ENCODE data around the gene NFATC1. TPM values are rescaled to one million over a fixed set of nuclear protein-coding genes. Genes with fewer than 3 reads are reported as not detected.

The NFATC1 gene
- total RNA-seq, 2 experiments from 2014 or later = 26.5 to 28.1 TPM

DNA sequence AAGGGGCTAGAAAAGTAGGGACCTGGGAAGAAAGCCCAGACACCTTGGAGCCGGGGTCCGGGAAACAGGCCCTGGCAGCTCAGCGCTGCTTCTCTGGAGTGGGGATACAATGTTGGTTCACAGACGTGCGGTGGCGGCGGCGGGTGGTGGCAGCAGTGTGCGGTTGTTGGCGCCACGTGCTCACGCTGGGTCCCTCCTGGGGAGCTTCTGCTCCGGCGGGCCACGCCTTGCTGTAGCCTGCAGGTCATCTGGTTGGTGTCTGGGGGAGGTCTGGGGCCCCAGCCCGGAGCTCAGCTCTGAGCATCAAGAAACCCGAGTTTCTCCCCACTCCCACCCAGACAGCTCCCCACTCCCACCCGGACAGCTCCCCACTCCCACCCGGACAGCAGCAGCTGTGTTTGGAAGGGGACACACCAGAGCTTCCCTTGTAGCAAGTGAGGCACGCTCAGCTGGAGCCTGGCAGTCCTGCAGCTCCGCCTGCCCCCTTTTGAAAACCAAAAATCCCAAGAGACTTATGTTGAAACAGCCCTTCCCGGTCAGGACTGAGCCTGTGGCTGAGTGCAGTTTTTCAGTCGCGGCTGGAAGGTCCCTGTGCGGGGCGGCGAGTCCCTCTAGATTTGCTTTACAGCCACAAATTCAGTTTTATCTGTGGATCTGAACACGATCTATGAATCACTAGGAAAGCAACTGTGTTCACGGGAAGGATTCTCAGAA is 46.9 kb downstream of the NFATC1 start:
- ChIA-PET CTCF (no interaction called here), POLR2A (no interaction called here)
- H3K9me3 Mint-ChIP-seq (ENCODE audit: insufficient read depth) = no peaks in the 10 kb centered on the region
- no peak overlapping the region for H3K27ac Mint-ChIP-seq
- DNase-seq (no peak), ATAC-seq (no peak)
- H3K27me3 Mint-ChIP-seq (ENCODE audit: low read depth) = no peaks in the 10 kb centered on the region
- no peak overlapping the region for H3K4me3 Mint-ChIP-seq
- peaks cover 2% of the 10 kb centered on the region for H3K36me3 Mint-ChIP-seq (ENCODE audit: low read depth)
- peaks cover 8% of the 10 kb centered on the region for H3K4me1 Mint-ChIP-seq (ENCODE audit: low read depth)

DNA sequence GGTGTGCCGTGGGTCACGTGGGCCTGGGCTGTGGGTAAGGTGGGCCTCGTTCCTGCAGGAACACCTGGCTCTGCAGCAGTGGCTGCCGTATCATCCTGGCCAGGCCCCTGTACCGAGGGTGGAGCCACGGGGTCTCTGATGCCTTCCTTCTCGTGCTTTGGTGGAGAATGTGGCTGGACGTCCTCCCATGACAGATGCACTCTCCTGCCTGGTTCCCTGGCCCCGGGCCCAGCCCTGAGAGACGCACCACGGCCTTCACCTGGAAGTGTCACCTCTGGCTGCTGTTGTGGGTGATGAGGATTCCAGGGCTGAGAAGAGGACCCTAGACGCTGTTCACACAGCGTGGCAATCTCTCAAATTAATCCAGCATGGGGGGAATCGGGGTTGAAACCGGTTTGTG is 49.5 kb downstream of the NFATC1 start:
- no peaks in the 10 kb centered on the region for H3K4me1 Mint-ChIP-seq (ENCODE audit: low read depth)
- H3K27ac Mint-ChIP-seq = no peak overlapping the region
- H3K27me3 Mint-ChIP-seq (ENCODE audit: low read depth) = no peaks in the 10 kb centered on the region
- DNase-seq (no peak), ATAC-seq (no peak)
- H3K4me3 Mint-ChIP-seq = no peak overlapping the region
- POLR2A ChIA-PET = no interaction called here
- CTCF ChIA-PET = interaction anchor here (1.0 kb wide), 1 partner anchor 47 kb away, joined by 3 read pairs; no protein-coding TSS in a partner anchor
- no peaks in the 10 kb centered on the region for H3K9me3 Mint-ChIP-seq (ENCODE audit: insufficient read depth)
- peaks cover 3% of the 10 kb centered on the region for H3K36me3 Mint-ChIP-seq (ENCODE audit: low read depth)

DNA sequence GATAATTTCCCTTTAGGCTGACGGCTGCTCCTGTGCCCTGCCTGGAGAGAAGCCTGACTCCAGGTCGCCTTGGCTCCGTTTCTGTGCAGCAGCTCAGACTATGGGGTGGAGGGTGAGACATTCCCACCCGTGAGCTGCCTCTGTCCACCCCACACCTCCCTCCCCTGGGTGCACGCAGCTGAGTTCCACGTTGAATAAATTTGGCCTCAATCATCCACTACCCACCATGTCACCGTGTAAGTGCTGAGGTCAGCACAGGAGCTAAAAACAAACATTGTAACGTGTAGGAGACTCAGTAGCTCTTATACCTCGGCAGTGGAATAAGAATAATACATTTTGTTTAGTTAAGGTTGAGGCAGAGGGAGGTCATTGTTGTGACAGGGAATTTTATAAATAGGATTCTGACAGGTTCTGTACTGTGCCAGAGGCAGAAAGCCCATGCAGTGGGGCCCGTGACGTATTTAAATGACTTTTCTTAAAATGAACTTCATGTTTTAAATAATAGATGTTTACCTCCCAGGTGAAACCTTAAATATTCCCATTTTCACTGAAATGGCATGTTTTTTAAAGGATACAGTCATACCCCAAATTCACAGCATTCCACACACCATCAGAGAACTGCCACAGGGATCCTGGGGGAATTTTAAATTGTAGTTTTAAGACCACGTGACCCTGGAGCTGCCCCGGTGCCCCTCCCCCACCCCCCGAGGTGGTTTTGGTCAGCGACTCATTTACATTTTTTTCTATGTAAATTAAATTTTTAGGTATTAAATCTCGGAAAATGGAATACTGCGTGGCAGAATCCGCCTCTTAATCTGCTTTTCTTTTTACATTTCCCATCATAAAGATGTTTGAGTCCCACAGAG is 50.2 kb downstream of the NFATC1 start:
- Mint-ChIP-seq H3K36me3 (ENCODE audit: low read depth) (peaks cover 3% of the 10 kb centered on the region), H3K27ac (no peak overlapping the region), H3K27me3 (ENCODE audit: low read depth) (no peaks in the 10 kb centered on the region), H3K4me3 (no peak overlapping the region), H3K4me1 (ENCODE audit: low read depth) (no peaks in the 10 kb centered on the region), H3K9me3 (ENCODE audit: insufficient read depth) (no peaks in the 10 kb centered on the region)
- ATAC-seq (no peak), DNase-seq (no peak)
- CTCF ChIA-PET = interaction anchor here (0.6 to 1.0 kb wide), 2 partner anchors 48 to 55 kb away, joined by 3 read pairs; no protein-coding TSS in a partner anchor
- POLR2A ChIA-PET = no interaction called here

DNA sequence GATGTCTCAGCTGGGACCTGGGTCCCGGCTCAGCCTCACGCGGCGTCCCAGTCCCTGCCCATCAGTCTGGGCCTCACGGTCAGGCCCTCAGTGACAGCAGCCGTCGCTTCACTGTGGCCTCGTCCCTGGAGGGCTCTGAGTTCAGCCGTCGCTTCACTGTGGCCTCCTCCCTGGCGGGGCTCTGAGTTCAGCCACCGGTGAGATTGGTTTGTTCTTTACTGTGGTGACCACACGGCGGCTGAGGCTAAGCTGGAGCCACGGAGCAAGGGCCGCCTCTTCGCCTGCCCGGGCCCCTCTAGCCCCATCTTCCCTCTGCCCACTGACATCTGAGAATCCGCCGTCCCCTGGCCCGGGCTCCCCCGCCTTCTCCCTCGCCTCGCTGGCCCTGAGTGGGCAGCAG is 51.2 kb downstream of the NFATC1 start:
- Mint-ChIP-seq H3K4me1 (ENCODE audit: low read depth) (no peaks in the 10 kb centered on the region), H3K4me3 (no peak overlapping the region), H3K9me3 (ENCODE audit: insufficient read depth) (no peaks in the 10 kb centered on the region), H3K27ac (no peak overlapping the region), H3K36me3 (ENCODE audit: low read depth) (peaks cover 7% of the 10 kb centered on the region), H3K27me3 (ENCODE audit: low read depth) (no peaks in the 10 kb centered on the region)
- DNase-seq = no peak
- no peak for ATAC-seq
- ChIA-PET CTCF (interaction anchor here (0.6 kb wide), 1 partner anchor 56 kb away, joined by 3 read pairs; no protein-coding TSS in a partner anchor), POLR2A (no interaction called here)

DNA sequence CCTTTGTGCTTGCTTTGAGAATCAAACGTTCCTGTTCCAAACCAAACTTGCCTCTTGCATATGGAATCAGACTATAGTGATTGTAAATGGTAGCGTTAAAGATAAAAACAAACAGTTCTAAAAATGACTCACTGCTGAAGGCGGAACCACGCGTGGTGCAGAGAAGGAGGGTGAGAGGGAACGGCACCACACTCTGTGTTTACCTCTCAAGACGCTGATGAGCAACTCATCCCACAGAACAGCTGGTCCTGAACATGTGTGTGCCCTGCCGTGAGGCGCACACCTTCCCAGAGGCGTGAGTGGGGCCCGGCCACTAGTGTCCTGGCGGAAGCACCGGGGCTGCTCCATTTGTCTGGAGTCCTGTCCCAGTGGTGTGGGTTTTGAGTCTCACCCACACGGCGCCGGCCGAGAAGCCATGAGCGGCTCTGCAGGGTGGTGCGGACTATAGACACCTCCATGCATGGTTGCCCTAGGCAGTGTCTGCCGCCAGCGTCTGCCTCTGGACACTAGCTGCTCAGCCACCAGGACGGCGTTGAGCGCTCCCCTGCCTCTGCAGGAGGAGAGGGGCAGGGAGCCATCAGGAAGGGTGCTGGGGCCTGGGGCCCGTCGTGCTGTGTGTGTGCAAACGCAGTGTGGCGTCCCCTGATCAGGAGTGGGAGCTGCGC is 52.1 kb downstream of the NFATC1 start:
- Mint-ChIP-seq H3K4me1 (ENCODE audit: low read depth) (no peaks in the 10 kb centered on the region), H3K27ac (no peak overlapping the region), H3K4me3 (no peak overlapping the region), H3K36me3 (ENCODE audit: low read depth) (peaks cover 7% of the 10 kb centered on the region), H3K9me3 (ENCODE audit: insufficient read depth) (no peaks in the 10 kb centered on the region), H3K27me3 (ENCODE audit: low read depth) (no peaks in the 10 kb centered on the region)
- ATAC-seq = no peak
- ChIA-PET POLR2A (no interaction called here), CTCF (no interaction called here)
- no peak for DNase-seq

DNA sequence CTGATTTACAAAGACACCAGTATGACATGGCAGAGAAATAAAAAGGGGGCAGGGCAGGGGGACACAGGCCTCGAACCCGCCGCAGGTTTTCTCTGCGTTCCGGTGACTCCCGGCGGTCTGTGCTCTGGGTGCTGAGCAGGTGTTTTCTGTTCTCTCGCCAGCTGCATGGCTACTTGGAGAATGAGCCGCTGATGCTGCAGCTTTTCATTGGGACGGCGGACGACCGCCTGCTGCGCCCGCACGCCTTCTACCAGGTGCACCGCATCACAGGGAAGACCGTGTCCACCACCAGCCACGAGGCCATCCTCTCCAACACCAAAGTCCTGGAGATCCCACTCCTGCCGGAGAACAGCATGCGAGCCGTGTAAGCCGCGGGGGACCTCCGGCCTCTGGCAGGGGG is 52.9 kb downstream of the NFATC1 start:
- H3K36me3 Mint-ChIP-seq (ENCODE audit: low read depth) = peaks cover 7% of the 10 kb centered on the region

DNA sequence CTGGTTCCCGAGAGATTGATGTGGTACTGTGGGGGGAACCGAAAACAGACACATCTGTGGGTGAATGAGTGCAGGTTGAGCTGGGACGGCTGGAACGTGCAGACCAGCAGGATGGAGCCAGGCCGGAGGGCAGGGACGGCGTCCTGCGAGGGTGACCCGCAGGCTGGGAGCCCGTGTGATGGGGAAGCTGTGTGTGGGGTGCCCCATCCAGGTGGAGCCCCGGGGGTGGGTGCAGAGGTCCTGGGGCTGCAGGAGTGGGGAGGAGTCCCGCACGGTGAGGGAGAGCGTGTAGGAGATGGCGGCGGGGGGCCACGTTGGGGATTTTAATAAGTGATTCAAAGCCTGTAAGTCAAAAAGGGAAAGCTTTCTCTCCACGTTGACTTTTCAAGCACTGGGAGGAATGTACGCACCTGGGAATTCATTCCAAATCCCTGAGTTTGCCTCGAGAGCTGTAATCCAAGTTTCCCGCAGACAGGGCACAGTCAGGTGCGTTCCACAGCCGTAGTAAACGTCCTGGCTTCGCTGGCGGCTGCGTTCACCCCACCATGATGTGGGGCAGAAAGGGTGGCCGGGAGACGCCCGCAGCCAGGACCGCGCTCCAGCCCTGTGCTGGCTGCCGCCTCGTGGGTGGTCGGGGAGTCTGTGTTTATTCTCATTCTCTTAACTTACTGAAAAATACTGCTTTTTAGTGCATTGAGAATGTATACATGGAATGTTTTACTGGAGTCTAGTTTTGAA is 54.0 kb downstream of the NFATC1 start:
- DNase-seq (no peak), ATAC-seq (no peak)
- ChIA-PET POLR2A (no interaction called here), CTCF (no interaction called here)
- H3K9me3 Mint-ChIP-seq (ENCODE audit: insufficient read depth) = no peaks in the 10 kb centered on the region
- H3K4me3 Mint-ChIP-seq = no peak overlapping the region
- no peaks in the 10 kb centered on the region for H3K27me3 Mint-ChIP-seq (ENCODE audit: low read depth)
- no peaks in the 10 kb centered on the region for H3K4me1 Mint-ChIP-seq (ENCODE audit: low read depth)
- peaks cover 7% of the 10 kb centered on the region for H3K36me3 Mint-ChIP-seq (ENCODE audit: low read depth)
- H3K27ac Mint-ChIP-seq = no peak overlapping the region

More for the DNA sequence above, 52.9 kb downstream of the NFATC1 start:
- no peak overlapping the region for H3K4me3 Mint-ChIP-seq
- ATAC-seq (no peak), DNase-seq (no peak)
- no peaks in the 10 kb centered on the region for H3K27me3 Mint-ChIP-seq (ENCODE audit: low read depth)
- H3K4me1 Mint-ChIP-seq (ENCODE audit: low read depth) = no peaks in the 10 kb centered on the region
- ChIA-PET POLR2A (no interaction called here), CTCF (no interaction called here)
- no peaks in the 10 kb centered on the region for H3K9me3 Mint-ChIP-seq (ENCODE audit: insufficient read depth)
- no peak overlapping the region for H3K27ac Mint-ChIP-seq

DNA sequence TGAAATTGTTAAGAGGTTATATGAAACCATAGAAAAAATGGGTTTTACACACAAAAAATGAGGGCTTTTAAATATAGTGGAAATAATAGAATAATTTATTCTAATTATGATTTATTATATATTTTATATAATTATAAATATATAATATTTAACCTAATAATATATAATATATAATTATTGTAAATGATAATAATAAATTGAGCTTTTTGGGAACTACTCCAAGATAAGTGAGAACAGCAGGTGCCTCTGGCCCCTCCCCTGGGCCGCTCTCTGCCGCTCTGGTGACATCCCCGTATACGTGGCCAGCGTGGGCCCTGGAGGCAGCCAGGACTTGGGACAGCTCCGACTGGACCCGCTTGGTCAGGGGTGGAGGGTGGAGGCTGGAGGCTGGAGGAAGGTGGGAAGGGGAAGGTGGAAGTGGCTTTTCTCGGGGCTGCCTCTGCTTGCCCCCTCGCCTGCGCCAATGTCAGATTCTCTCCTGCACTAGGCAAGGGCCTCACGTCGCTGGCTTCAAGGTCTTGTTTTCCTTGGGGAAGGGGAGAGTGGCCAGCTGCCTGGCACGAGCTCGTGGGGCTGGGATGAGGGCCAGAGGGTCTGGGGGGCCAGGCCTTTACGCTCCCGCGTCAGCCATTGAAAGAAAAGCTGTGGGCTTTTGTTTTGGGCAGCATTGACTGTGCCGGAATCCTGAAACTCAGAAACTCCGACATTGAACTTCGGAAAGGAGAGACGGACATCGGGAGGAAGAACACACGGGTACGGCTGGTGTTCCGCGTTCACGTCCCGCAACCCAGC is 54.8 kb downstream of the NFATC1 start:
- H3K36me3 Mint-ChIP-seq (ENCODE audit: low read depth) = peaks cover 7% of the 10 kb centered on the region
- ATAC-seq = no peak
- no peaks in the 10 kb centered on the region for H3K4me1 Mint-ChIP-seq (ENCODE audit: low read depth)
- no peaks in the 10 kb centered on the region for H3K27me3 Mint-ChIP-seq (ENCODE audit: low read depth)
- DNase-seq = no peak
- ChIA-PET POLR2A (no interaction called here), CTCF (no interaction called here)
- no peaks in the 10 kb centered on the region for H3K9me3 Mint-ChIP-seq (ENCODE audit: insufficient read depth)
- H3K4me3 Mint-ChIP-seq = no peak overlapping the region
- H3K27ac Mint-ChIP-seq = no peak overlapping the region

DNA sequence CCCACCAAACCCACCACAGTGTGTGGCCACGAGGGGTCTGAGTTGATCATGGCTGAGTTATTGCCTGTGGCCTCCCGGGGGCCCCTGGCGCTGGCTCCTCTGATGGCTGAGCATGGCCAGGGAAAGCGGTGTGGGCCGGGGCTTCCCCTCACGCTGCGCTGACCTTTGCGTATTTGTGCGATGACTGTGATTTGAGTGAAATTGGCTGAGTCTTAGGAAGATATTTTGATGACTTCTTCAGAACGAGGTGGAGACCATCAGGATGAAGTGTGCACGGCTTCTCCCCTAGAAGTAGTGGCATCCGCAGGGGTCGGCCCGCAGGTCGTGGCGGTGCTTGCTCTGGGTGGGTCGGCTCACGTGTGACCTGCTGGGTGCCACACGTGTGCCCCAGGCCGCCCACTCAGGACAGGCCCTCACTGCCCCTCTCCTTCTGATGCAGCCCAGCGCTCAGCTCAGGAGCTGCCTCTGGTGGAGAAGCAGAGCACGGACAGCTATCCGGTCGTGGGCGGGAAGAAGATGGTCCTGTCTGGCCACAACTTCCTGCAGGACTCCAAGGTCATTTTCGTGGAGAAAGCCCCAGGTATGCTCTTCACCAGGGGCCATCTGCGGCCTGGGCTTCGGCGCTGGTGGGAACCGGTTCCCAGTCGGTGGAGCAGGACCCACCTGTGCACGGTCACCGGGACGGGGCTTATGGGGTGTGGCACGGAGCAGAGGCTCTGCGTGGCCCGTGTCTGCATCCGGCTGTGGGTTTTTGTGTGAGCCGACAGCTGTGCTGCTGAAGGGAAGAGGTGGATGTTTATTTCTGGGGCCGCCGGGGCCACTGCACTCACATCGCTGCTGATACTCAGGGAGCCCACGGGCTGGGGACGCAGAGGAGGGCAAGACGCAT is 55.8 kb downstream of the NFATC1 start:
- CTCF ChIA-PET = no interaction called here
- Mint-ChIP-seq H3K27ac (no peak overlapping the region), H3K36me3 (ENCODE audit: low read depth) (peaks cover 7% of the 10 kb centered on the region), H3K9me3 (ENCODE audit: insufficient read depth) (no peaks in the 10 kb centered on the region), H3K27me3 (ENCODE audit: low read depth) (no peaks in the 10 kb centered on the region), H3K4me3 (no peak overlapping the region), H3K4me1 (ENCODE audit: low read depth) (no peaks in the 10 kb centered on the region)
- POLR2A ChIA-PET = no interaction called here
- ATAC-seq (no peak), DNase-seq (no peak)

DNA sequence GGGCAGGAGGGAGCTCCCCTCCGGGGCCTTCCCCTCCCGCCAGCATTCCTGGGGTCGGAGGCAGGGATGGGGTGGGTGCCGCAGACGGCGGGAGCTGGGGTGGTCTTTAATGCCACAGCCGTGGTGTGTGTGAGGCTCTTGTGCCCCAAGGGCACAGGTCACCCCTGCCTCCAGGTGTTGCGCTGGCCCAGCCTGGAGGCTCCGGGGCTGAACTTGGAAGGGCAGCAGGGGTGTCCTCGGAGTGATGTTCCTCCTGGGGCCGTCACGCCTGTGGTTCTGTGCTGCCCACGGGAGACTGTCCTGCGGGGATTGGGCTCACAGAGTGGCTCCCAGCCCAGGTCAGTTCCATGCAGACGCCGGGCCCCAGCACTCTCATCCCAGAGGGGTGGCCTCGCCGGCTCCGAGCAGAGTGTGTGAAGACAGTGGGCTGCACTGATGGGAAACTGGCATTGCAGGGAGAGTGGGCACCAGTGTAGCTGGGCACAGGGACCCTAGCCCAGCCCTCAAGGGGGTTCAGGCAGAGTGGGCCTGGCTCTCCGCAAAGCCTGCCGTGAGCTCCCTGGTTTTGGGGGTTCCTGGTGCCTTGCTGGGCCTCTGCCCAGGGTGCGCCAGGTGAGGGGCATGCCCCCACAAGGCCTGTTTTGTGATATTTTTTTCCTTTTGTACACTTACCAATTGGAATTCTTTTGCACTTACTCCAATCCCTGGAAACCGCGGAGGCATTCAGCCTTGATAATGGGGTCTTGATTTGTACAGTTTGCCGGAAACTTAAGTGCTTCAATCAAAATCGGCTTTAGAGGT is 56.7 kb downstream of the NFATC1 start:
- ATAC-seq (no peak), DNase-seq (no peak)
- Mint-ChIP-seq H3K36me3 (ENCODE audit: low read depth) (peaks cover 7% of the 10 kb centered on the region), H3K9me3 (ENCODE audit: insufficient read depth) (no peaks in the 10 kb centered on the region), H3K27me3 (ENCODE audit: low read depth) (no peaks in the 10 kb centered on the region), H3K4me3 (no peak overlapping the region), H3K4me1 (ENCODE audit: low read depth) (no peaks in the 10 kb centered on the region), H3K27ac (no peak overlapping the region)
- POLR2A ChIA-PET = no interaction called here
- CTCF ChIA-PET = no interaction called here

All from activated CD8-positive, alpha-beta T cell treated with anti-CD3 and anti-CD28 coated beads, Interleukin-2, amount 10 ng/mL, durations not matched to agents 7 days and 5 days (primary cell).